ENCODE results near the gene TYW5.
"Not testable (repeated sequence)": the region's sequence is repeated elsewhere in the genome, so short reads cannot be mapped to it uniquely, and the experiment has no call there.

Gene TYW5

GRCh38 chr2:199914372-199914958 lies 40.8 kb downstream of the TYW5 start:
- no peak overlapping the region for H3K4me3 ChIP-seq (ENCODE audit: control insufficient read depth, low read depth, low read length)
- DNase-seq (ENCODE audit: low read depth): no peak
- no peak for TF ChIP-seq CTCF (conservative IDR thresholded peaks at IDR 0.05; ENCODE audit: control insufficient read depth, insufficient read depth, low read depth, low read length)

GRCh38 chr2:199912553-199913114 lies 42.7 kb downstream of the TYW5 start:
- DNase-seq (ENCODE audit: low read depth): not testable (repeated sequence)
- H3K4me3 ChIP-seq (ENCODE audit: control insufficient read depth, low read depth, low read length): peak overlapping the region; percentile 87

GRCh38 chr2:199911877-199912161 lies 43.5 kb downstream of the TYW5 start:
- no peak for DNase-seq (ENCODE audit: low read depth)
- H3K4me3 ChIP-seq (ENCODE audit: control insufficient read depth, low read depth, low read length): peak overlapping the region; percentile 87
- TF ChIP-seq CTCF (conservative IDR thresholded peaks at IDR 0.05; ENCODE audit: control insufficient read depth, insufficient read depth, low read depth, low read length): no peak

- TF ChIP-seq CTCF (conservative IDR thresholded peaks at IDR 0.05; ENCODE audit: control insufficient read depth, insufficient read depth, low read depth, low read length): no peak
- DNase-seq (ENCODE audit: low read depth): peak; percentile 98
- peak within 1 kb of the TSS; percentile 87 for H3K4me3 ChIP-seq (ENCODE audit: control insufficient read depth, low read depth, low read length)
These were observed 44.0 kb downstream of the TYW5 start, which contains the start of gene C2orf69 for GRCh38 chr2:199911052-199911876. Gene C2orf69 (plus strand): TSS chr2:199911293. CDS start chr2:199911439, 146 bp downstream.

- peak; percentile 6 for DNase-seq (ENCODE audit: low read depth)
- peak overlapping the region; percentile 54 for H3K4me3 ChIP-seq (ENCODE audit: control insufficient read depth, low read depth, low read length)
- no peak for TF ChIP-seq CTCF (conservative IDR thresholded peaks at IDR 0.05; ENCODE audit: control insufficient read depth, insufficient read depth, low read depth, low read length)
These were observed 44.8 kb downstream of the TYW5 start for GRCh38 chr2:199910338-199911051.

GRCh38 chr2:199907008-199907714 lies 48.1 kb downstream of the TYW5 start:
- no peak for TF ChIP-seq CTCF (conservative IDR thresholded peaks at IDR 0.05; ENCODE audit: control insufficient read depth, insufficient read depth, low read depth, low read length)
- DNase-seq (ENCODE audit: low read depth): no peak
- no peak overlapping the region for H3K4me3 ChIP-seq (ENCODE audit: control insufficient read depth, low read depth, low read length)

All from fibroblast of mammary gland (primary cell).